Activated T-cell treated with anti-CD3 and anti-CD28 coated beads, Interleukin-2, amount 50 U/mL, for 24 hours (primary cell): Measurements from ENCODE around the gene MAN1B1.
"Not testable (repeated sequence)": the region's sequence is repeated elsewhere in the genome, so short reads cannot be mapped to it uniquely, and the experiment has no call there.

Experiments used
- DNase-seq: peaks from one replicate; pipeline ENCODE4 v3.0.0-alpha.2; 2020
- H3K27ac Mint-ChIP-seq: 2 replicates; pipeline ENCODE4 v1.8.0; 2020; ENCODE audit warnings: mild to moderate bottlenecking, mixed read lengths
- H3K27me3 Mint-ChIP-seq: 2 replicates; pipeline ENCODE4 v1.8.0; 2020; ENCODE audit warnings: mixed read lengths
- H3K36me3 Mint-ChIP-seq: 2 replicates; pipeline ENCODE4 v1.8.0; 2020; ENCODE audit warnings: low read depth, mixed read lengths
- H3K4me1 Mint-ChIP-seq: 2 replicates; pipeline ENCODE4 v1.8.0; 2020; ENCODE audit warnings: low read depth, mixed read lengths
- H3K4me3 Mint-ChIP-seq: 2 replicates; pipeline ENCODE4 v1.8.0; 2020; ENCODE audit warnings: mild to moderate bottlenecking, moderate library complexity, mixed read lengths
- H3K9me3 Mint-ChIP-seq: 2 replicates; pipeline ENCODE4 v1.8.0; 2020; ENCODE audit warnings: mixed read lengths

The MAN1B1 gene

DNA sequence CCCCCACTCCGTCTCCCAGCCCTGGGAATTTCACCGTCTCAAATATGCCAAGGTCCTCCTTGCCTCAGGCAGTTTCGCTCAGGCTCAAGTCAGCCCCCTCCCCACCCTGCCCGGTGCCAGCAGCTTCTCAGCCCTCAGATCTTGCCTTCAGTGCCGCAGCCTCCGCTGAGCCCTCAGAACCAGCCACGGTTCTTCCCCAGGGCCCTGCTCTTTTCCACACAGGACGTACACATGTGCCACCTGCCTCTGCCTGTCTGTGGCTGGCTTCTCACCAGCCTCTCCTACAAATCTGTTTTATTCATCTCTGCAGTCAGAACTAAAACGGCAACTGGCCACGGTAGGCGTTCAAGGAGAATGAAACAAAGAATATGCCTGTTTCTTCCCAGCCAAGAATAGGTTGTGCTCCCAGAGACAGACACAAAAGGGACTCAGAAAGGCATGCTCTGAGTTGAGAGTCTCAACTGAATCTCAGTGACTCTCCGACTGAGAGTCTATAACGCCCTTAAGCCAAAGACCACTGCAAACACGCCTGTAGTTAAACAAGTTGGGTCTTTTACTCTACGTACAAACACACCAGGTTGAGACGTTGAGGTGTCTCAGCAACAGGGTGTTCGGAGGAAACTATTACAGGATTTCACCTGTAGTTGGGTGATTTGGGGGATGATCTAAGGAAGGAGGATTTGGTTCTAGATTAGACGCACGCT is 41.5 kb downstream of the MAN1B1 start:
- H3K4me1 Mint-ChIP-seq: peaks cover 30% of the 10 kb centered on the region
- no peak for DNase-seq
- H3K4me3 Mint-ChIP-seq: peak overlapping the region; percentile 87
- peak overlapping the region; percentile 91 for H3K27ac Mint-ChIP-seq
- peaks cover 20% of the 10 kb centered on the region for H3K36me3 Mint-ChIP-seq
- H3K27me3 Mint-ChIP-seq: peaks cover 3% of the 10 kb centered on the region
- no peaks in the 10 kb centered on the region for H3K9me3 Mint-ChIP-seq

DNA sequence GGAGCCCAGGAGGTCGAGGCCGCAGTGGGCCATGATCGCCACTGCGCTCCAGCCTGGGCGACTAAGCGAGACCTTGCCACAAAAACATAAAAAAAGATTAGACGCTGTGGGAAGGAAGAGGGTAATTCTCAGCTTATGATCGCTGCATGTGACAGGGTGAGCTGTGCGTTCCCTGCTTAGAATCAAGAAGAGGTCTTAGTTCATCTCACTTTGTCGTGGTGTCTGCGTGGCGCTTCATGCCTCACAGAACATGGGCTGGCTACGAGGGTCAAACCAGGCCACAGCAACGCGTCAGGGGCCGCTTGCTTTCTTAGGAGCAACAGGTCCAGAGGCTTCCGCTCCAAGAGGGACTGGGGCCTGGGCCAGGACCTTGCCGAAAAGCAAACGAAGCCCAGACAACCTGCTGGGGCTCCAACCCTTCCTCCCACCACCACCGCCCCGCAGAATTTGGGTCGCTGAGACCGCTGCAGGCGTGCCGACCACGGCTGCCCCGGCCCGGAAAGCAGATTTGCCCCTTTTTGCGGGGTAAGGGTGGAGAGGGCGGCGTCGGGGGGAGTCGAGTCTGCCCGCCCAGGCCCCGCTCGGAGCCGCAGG is 42.2 kb downstream of the MAN1B1 start:
- H3K36me3 Mint-ChIP-seq: peaks cover 20% of the 10 kb centered on the region
- peak overlapping the region; percentile 87 for H3K4me3 Mint-ChIP-seq
- H3K27ac Mint-ChIP-seq: peak overlapping the region; percentile 91
- DNase-seq: no peak
- peaks cover 28% of the 10 kb centered on the region for H3K4me1 Mint-ChIP-seq
- H3K27me3 Mint-ChIP-seq: peaks cover 4% of the 10 kb centered on the region
- no peaks in the 10 kb centered on the region for H3K9me3 Mint-ChIP-seq

DNA sequence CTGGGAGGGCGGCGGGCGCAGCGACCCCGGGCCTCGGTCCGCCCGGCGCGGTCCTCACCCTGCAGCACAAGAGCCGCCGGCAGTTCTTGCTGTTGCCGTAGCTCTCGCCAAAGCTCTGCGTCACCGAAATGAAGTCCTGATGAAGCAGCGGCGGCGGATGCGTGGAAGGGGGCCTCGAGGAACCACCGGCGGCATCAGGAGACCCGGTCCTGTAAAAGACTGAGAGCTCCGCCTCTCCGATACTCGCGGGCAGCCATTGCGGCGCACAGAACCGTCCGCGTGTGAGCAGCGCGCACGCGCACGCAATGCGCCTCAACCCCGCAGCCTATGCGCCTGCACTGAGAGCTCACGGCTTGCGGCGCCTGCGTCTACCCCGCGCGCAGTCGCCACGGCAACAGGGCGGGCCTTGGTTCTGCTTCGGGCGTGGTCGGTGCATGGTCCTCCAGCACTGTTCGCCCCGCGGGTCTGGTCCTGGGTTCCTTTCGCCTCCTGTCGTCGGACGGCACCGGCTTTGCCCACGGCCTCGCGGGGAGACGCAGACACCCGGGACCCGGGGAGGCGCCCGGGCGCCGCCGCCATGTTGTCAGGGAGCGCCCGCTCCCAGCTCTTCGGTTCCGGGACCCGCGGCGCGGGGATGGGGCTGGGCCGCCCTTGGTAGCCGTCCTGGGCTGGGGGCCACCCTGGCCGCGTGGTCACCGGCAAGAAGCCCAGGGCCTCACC is 42.8 kb downstream of the MAN1B1 start:
- peak; percentile 94 for DNase-seq
- Mint-ChIP-seq H3K4me3 (peak overlapping the region; percentile 87), H3K27me3 (peaks cover 11% of the 10 kb centered on the region), H3K9me3 (no peaks in the 10 kb centered on the region), H3K36me3 (peaks cover 20% of the 10 kb centered on the region), H3K4me1 (peaks cover 28% of the 10 kb centered on the region), H3K27ac (peak overlapping the region; percentile 80)

DNA sequence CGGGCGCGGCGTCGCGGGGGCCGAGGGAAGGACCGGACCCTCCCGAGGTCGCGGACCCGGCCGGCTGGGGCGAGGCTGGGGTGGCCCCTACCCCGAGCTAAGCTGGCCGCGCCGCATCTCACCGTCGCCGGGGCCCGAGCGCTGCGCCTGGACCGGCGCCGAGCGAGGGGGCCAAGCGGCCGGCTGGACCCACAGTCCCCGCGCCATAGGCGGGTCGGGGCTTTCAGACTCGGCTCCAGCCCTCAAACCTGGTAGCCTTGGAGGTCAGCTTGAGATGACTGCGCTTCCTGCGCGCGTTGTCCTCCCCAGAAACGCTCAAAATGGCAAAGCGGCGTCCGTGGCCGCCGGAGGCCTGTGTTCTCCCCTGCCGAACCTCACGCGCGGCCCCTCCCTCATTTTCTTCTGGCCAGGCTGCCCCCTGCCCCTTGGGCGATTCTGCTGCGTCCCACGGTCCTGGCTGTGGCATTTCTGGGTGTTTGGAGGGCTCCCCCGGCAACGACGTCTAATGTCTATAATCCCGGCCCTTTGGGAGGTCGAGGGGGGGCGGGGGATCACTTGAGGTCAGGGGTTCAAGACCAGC is 43.5 kb downstream of the MAN1B1 start:
- peak overlapping the region; percentile 69 for H3K27ac Mint-ChIP-seq

GRCh38 chr9:137134191-137134590 is 47.4 kb downstream of the MAN1B1 start:
- no peaks in the 10 kb centered on the region for H3K36me3 Mint-ChIP-seq
- H3K27ac Mint-ChIP-seq: no peak overlapping the region
- H3K9me3 Mint-ChIP-seq: no peaks in the 10 kb centered on the region
- peaks cover 48% of the 10 kb centered on the region for H3K27me3 Mint-ChIP-seq
- H3K4me3 Mint-ChIP-seq: no peak overlapping the region
- peaks cover 4% of the 10 kb centered on the region for H3K4me1 Mint-ChIP-seq
- DNase-seq: no peak

More for the DNA sequence above, 43.5 kb downstream of the MAN1B1 start:
- Mint-ChIP-seq H3K4me3 (peak overlapping the region; percentile 79), H3K27me3 (peaks cover 15% of the 10 kb centered on the region), H3K9me3 (no peaks in the 10 kb centered on the region), H3K4me1 (peaks cover 28% of the 10 kb centered on the region), H3K36me3 (peaks cover 20% of the 10 kb centered on the region)
- DNase-seq: no peak

- not testable (repeated sequence) for H3K27ac Mint-ChIP-seq, DNase-seq, H3K9me3 Mint-ChIP-seq, H3K36me3 Mint-ChIP-seq, H3K4me3 Mint-ChIP-seq, H3K4me1 Mint-ChIP-seq
- peaks cover 57% of the 10 kb centered on the region for H3K27me3 Mint-ChIP-seq
These were observed 48.4 kb downstream of the MAN1B1 start for GRCh38 chr9:137135154-137135553.

- Mint-ChIP-seq H3K4me3 (no peak overlapping the region), H3K36me3 (no peaks in the 10 kb centered on the region), H3K9me3 (no peaks in the 10 kb centered on the region), H3K27me3 (peaks cover 69% of the 10 kb centered on the region), H3K27ac (no peak overlapping the region), H3K4me1 (peaks cover 1% of the 10 kb centered on the region)
- no peak for DNase-seq
These were observed 49.6 kb downstream of the MAN1B1 start for GRCh38 chr9:137136261-137136880.

DNA sequence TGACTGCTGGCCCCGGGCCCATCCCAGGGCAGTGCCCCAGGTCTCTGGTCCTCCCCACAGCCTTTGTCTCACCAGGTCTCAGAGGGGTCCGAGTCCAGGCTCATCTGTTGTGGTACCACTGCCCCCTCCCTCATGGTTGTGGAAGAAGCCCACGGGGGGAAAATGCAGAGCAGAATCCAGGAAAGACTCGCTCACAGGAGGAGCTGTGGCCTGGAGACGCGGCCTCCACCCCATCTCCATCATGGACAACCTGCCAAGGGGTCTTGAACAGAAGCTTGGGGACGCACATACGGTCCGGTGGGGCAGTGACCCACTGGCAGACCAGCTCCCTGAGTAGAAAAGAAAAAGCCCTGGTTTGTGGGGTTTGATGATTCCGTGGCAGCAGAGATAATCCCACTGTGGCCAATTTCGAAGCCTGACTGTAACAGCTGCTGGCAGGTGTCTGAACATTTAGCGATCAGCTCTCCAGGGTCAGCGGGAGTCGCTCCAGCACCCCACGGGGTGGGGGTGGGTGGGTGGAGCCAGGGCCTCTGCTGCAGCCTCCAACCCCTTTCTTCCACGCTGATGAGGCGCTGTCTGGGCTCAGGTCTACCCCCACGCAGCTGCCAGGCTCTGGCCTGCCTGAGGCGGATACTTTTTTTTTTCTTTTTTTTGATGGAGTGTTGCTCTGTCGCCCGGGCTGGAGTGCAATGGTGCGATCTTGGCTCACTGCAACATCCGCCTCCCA is 50.3 kb downstream of the MAN1B1 start:
- Mint-ChIP-seq H3K4me1 (peaks cover 1% of the 10 kb centered on the region), H3K4me3 (no peak overlapping the region), H3K9me3 (no peaks in the 10 kb centered on the region), H3K27ac (no peak overlapping the region), H3K27me3 (peaks cover 76% of the 10 kb centered on the region), H3K36me3 (no peaks in the 10 kb centered on the region)
- no peak for DNase-seq

DNA sequence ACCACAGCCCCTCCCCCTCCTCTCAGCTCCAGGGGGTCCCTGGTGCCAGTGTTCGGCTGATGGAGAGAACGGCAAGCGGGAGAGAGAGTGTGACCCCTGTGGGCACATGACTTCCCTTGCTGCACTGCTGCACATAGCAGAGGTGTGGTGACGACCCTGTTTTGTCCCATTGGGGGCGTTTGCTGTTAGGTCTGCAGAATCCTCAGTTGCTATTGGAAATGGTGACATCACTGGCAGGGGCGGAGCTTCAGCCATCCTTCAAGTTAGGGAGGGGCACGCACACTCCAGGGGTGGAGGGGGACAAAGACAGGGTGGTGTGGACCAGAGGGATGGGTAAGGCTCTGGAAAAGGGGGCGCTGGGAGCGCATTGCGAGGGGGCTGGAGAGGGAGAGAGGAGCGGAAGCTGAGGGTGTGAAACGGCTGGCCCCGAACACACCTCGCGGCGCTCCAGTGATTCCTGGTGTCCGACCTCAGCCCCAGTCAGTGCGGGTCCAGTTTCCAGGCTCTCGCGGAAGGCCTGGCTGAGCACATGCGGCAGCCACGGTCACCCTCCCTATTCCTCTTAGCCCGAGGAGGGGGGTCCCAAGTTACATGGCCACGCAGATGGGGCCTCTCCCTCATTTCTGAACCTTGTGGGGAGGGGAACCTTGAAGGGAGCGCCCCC is 51.4 kb downstream of the MAN1B1 start:
- DNase-seq: no peak
- Mint-ChIP-seq H3K4me1 (peaks cover 1% of the 10 kb centered on the region), H3K9me3 (no peaks in the 10 kb centered on the region), H3K36me3 (no peaks in the 10 kb centered on the region), H3K27me3 (peaks cover 78% of the 10 kb centered on the region), H3K27ac (no peak overlapping the region), H3K4me3 (no peak overlapping the region)

GRCh38 chr9:137138722-137139467 is 52.1 kb downstream of the MAN1B1 start, which contains the start of gene GRIN1:
TSS of gene GRIN1 (plus strand) at chr9:137139154. CDS start at chr9:137139487, 333 bp downstream.
- H3K27me3 Mint-ChIP-seq: peaks cover 82% of the 10 kb centered on the region

DNA sequence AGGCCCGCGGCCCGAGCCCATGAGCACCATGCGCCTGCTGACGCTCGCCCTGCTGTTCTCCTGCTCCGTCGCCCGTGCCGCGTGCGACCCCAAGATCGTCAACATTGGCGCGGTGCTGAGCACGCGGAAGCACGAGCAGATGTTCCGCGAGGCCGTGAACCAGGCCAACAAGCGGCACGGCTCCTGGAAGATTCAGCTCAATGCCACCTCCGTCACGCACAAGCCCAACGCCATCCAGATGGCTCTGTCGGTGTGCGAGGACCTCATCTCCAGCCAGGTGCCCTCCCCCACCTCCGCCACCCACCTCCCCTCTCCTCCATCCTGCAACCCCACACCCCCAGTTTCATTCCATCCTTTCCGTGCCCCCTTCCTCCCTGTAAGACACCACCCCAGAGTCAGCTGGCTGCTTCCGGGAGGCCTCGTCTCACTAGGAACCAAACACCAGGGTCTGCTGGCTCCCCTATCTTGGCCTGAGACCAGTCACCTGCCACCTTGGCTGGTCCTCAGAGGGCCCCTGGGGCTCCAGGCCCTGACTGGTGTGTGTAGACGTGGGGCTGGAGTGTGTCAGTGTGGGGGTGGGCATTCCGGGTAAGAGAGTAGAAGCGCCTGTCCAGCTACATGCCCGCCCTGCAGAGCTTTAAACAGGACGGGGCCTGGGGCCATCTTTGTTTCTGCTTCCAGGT is 52.8 kb downstream of the MAN1B1 start:
- Mint-ChIP-seq H3K4me3 (no peak overlapping the region), H3K4me1 (peaks cover 1% of the 10 kb centered on the region), H3K27ac (no peak overlapping the region)

More at GRCh38 chr9:137138722-137139467, 52.1 kb downstream of the MAN1B1 start, which contains the start of gene GRIN1:
- no peak within 1 kb of the TSS for H3K4me3 Mint-ChIP-seq
- DNase-seq: peak; percentile 55
- peaks cover 1% of the 10 kb centered on the region for H3K4me1 Mint-ChIP-seq
- H3K27ac Mint-ChIP-seq: no peak within 1 kb of the TSS
- H3K36me3 Mint-ChIP-seq: no peaks in the 10 kb centered on the region
- no peaks in the 10 kb centered on the region for H3K9me3 Mint-ChIP-seq

GRCh38 chr9:137140151-137141012 is 53.6 kb downstream of the MAN1B1 start:
- Mint-ChIP-seq H3K27ac (no peak overlapping the region), H3K4me1 (peaks cover 1% of the 10 kb centered on the region), H3K4me3 (no peak overlapping the region), H3K9me3 (no peaks in the 10 kb centered on the region), H3K36me3 (no peaks in the 10 kb centered on the region), H3K27me3 (peaks cover 74% of the 10 kb centered on the region)
- no peak for DNase-seq

More for the DNA sequence above, 52.8 kb downstream of the MAN1B1 start:
- Mint-ChIP-seq H3K27me3 (peaks cover 79% of the 10 kb centered on the region), H3K9me3 (no peaks in the 10 kb centered on the region), H3K36me3 (no peaks in the 10 kb centered on the region)
- DNase-seq: no peak
